Central memory CD4-positive, alpha-beta T cell (primary cell): ENCODE measurements around the gene UBR3.
"Not testable (repeated sequence)": the region's sequence is repeated elsewhere in the genome, so short reads cannot be mapped to it uniquely, and the experiment has no call there.

Source experiments
- DNase-seq: peaks from one replicate; pipeline ENCODE4 v3.0.0; 2022

Gene UBR3

DNA sequence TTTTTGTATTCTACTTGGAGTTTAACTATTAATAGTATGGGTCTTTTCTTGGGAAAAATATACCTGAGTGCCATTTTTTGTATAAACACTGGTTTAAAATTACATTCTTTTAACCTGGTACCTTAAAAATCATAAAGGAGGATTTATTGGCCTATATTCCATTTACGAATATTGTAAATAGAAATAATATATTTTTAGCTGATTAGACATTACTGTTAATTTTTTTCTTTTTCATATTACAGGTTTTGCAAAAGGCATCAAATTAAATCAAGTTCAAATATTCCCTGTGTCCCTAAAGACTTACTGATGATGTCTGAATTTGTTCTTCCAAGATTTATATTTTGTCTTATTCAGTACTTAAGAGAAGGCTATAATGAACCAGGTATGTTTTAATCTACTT is 44.7 kb downstream of the UBR3 start:
- no peak for DNase-seq

GRCh38 chr2:169877398-169877797 is 50.1 kb downstream of the UBR3 start:
- no peak for DNase-seq

- DNase-seq = no peak
Observed at GRCh38 chr2:169887120-169887519, 59.9 kb downstream of the UBR3 start.

DNA sequence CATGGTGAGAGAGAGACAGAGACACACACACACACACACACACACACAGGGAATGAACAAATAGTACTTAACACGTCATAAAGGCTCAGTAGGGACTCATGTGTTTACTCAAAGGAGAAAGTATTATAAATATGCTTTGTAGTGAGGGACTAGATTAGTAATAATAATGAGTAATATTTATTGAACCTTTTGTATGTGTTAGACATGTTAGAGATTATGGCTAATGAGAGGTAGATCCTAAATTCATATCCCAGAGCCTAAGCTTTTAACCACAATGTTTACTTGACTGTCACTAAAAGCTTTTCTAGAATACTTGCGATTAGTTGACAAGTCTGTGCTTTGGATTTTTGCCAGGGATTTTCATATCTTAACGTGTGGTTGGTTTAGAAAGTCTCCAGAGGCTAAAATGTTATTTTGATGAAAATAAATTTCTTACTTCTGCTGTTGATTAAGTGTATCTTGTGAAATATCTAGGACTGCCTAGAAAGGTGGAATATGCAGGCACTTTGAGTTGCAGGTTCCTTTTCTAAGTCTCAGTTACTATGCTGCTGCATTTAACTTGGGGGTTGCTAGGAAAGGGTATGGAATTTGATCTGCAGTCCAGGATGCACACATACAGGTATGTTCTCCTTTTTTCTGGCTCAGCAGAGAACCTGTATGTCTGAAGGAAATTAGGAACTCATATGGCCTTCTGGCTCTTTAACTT is 64.5 kb downstream of the UBR3 start:
- no peak for DNase-seq

DNA sequence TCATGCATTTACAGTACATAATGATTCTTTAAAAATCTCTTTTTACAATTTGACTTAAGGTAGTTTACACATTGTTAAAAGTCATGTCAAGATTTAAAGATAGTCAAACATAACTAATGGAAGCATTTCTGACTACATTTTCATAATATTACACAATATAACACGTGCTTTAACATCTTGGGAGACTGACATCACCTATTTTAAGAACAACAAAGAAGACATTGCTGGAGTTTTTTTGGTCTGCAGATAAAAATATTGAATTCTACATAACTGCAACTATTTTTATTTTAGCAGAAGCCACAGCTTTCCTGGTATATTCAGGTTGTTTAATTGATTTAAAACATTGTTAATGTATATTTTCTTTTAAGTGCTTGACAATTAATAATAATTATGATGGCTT is 65.7 kb downstream of the UBR3 start:
- DNase-seq = no peak

GRCh38 chr2:169895294-169895985 is 68.2 kb downstream of the UBR3 start:
- DNase-seq = no peak

DNA sequence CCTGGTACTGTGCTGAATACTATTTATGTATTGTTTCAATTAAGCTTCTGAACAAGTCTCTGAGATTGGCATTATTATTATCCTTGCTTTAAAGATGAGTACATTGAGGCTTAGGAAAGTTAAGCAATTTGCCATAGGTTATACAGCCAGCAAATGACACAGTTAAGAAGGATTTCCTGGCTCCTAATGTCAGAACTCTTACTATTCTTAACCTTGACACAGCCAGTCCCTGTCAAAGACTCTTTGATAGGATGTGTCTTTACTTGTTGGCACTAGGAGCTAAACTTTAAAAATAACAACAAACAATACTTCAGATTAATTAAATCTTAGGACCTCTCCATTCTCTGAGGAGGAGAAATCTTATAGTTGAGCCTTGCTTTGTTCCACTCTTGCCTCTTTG is 70.6 kb downstream of the UBR3 start:
- DNase-seq = no peak

GRCh38 chr2:169900103-169900502 is 72.8 kb downstream of the UBR3 start:
- not testable (repeated sequence) for DNase-seq

GRCh38 chr2:169900686-169901085 is 73.4 kb downstream of the UBR3 start:
- DNase-seq = no peak

- no peak for DNase-seq
Observed at GRCh38 chr2:169906731-169907130, 79.5 kb downstream of the UBR3 start.

DNA sequence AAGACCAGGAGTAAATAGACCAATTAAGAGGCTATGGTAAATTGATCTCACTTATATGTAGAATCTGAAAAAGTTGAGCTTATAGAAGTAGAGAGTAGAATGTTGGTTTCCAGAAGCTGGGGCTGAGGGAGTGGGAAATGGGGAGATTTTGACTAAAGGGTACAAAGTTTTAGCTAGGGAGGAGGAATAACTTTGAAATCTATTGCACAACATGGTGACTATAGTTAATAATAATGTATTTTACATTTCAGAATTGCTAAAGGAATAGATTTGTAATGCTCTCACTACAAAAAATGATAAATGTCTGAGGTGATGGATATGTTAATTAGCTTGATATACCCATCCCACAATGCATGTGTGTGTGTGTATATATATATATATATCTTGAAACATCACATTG is 82.1 kb downstream of the UBR3 start:
- DNase-seq = no peak

DNA sequence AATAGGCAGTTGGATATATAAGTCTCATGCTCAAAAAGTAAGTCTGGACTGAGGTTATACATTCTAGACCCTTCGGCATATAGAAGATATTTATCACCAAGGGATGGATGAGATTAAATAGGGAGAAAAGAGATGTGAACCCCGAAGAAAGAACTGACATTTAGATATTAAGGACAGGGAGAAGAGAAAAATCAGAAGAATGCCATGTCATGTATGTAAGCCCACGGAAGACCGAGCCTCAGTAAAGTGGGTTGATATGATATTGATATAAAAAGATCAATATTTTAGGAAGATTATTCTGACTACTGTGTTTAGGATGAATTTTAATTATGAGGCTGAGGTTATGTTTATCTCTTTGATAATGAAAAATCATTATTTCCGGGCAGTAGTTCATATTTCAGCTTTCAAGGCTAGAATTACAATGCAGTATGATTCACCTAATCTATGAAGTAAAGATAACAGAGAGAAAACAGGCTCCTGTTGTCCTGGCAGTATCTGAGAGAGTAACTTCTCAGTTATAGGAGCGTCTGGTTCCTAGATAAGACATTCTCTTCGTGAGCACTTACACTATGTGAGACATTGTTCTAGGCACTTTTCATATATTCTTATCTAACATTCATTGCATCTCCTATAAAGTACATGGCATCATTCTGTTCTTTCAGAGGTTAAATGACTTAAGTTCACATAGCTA is 83.0 kb downstream of the UBR3 start:
- DNase-seq = no peak

- DNase-seq = no peak
Observed at GRCh38 chr2:169911119-169911518, 83.9 kb downstream of the UBR3 start.

DNA sequence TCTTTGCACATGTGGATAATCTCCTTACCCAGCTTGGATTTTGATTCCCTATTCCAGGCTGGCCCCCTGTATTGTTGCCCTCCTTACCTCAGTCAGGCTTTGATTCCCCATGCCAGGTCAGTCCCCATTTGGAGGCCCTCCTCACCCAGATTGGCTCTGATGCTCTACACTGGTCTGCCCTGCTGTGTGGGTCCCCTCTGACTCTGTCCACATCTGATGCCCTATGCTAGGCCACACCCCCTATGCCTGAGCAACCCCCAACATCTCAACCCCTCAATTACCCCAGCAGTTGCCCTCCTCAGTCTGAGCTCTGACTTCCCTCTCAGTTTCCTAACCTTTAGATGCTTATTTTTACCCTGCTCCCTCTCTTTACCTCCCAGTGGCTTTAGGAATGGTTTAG is 89.4 kb downstream of the UBR3 start:
- DNase-seq = no peak

GRCh38 chr2:169923977-169924376 is 96.7 kb downstream of the UBR3 start:
- DNase-seq = no peak

DNA sequence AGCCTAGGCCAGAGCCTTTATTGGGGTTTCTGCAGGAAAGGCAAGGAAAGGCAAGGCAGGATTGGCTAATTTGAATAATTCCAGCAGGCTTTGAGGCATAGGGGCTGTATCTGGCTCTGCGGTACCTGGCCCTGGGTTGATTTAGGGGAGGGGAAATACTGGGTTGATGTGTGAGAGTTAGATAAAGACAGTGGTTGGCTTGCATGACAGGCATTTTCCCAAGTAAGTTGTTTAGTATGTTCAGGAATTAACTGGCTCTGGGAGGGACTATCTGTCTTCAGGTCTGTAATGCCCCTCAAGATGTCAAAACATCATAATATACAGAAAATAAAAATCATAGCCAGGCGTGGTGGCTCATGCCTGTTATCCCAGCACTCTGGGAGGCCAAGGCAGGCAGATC is 98.7 kb downstream of the UBR3 start:
- DNase-seq = no peak

- peak; percentile 32 for DNase-seq
Observed at GRCh38 chr2:169928463-169928864, 101.2 kb downstream of the UBR3 start.

DNA sequence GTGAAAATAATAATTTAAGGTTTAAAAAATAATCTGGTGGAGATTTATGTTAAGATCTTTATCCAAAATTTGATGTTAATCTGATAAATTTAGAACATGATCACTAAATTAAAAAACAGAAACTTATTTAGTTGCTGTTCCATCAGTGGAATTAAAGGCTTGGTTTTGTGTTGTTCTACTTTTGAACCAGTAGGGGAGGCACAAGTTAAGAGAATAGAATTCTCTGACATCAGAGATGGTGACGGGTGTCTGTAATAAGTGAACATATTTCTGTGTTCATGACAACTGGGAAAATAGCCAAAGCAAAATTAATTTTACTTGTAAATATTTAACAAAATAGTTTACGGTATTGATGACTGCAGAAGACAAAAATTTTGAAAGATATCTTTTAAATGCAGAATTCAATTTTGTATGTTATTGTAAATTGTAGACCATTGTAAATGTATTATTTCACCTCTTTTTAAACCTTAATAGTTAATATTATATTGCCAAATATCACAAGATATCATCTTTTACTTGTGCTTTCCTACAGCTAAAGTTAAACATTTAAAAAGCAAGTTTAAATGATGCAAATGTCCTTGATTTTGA is 106.0 kb downstream of the UBR3 start:
- no peak for DNase-seq

GRCh38 chr2:169936652-169937051 is 109.4 kb downstream of the UBR3 start:
- DNase-seq = not testable (repeated sequence)

DNA sequence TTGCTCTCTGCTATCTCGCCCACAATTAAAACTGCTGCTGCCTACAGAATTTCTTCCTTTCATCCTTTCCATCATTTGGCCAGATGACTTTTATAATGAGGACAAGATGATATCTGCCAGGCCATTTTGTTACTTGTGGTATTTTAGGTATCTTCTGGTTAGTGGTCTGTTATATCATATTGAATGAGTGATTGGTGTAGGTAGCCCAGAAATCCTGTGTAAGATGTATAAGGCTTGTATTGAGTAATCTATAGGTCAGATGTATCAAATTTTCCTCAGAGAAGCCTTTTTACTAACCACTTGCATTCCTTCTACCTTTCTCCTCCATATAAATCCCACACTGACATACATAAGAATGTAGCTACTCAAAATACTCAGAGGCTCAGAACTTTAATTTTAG is 118.3 kb downstream of the UBR3 start:
- no peak for DNase-seq

DNA sequence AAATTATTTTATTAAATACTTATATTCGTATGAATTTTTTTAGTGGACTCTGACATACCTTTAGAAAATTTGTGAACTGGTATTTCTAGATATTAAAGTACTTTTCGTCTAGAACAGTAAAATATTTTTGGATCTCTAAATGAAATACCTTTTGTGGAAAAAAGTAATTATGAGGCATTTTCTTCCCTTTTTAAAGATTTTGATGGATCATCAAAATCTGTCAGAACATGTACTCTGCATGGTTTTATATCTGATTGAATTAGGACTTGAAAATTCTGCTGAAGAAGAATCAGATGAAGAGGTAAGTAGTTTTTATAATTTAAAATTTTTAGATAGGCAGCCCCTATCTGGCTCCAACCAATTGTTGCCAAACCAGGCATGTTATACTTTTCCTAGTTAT is 118.8 kb downstream of the UBR3 start:
- no peak for DNase-seq

GRCh38 chr2:169946546-169946945 is 119.3 kb downstream of the UBR3 start:
- no peak for DNase-seq

DNA sequence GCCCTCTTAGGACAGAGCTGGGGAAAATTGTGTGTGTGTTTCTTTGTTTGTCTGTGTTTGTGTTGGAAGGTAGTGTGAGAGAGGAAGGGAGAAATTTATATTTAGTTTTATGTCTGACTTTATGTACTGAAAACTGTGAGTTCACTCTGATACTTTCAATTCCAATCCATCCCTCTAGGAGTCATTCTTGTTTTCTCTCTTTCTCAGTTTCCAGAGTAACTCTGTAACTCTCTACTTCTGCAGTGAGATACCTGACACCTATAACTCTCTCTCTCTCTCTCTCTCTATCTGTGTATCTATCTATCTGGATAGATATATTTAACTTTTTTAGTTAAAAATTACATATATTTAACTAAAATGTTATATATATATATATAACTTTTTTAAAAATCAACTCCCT is 128.7 kb downstream of the UBR3 start:
- DNase-seq = no peak

GRCh38 chr2:169957219-169957618 is 130.0 kb downstream of the UBR3 start:
- not testable (repeated sequence) for DNase-seq
